ENCODE results near the gene SSUH2. TPM values are rescaled to one million over a fixed set of nuclear protein-coding genes. Genes with fewer than 3 reads are reported as not detected.
A peak's percentile ranks its signal among the peaks of the same experiment; 100 is the strongest.

SSUH2 gene
- total and polyA plus RNA-seq, 2 of the 13 experiments (the other 11 are each of a cell fraction or from before 2014, with no cell fraction given), result 38.1 to 136 TPM

DNA sequence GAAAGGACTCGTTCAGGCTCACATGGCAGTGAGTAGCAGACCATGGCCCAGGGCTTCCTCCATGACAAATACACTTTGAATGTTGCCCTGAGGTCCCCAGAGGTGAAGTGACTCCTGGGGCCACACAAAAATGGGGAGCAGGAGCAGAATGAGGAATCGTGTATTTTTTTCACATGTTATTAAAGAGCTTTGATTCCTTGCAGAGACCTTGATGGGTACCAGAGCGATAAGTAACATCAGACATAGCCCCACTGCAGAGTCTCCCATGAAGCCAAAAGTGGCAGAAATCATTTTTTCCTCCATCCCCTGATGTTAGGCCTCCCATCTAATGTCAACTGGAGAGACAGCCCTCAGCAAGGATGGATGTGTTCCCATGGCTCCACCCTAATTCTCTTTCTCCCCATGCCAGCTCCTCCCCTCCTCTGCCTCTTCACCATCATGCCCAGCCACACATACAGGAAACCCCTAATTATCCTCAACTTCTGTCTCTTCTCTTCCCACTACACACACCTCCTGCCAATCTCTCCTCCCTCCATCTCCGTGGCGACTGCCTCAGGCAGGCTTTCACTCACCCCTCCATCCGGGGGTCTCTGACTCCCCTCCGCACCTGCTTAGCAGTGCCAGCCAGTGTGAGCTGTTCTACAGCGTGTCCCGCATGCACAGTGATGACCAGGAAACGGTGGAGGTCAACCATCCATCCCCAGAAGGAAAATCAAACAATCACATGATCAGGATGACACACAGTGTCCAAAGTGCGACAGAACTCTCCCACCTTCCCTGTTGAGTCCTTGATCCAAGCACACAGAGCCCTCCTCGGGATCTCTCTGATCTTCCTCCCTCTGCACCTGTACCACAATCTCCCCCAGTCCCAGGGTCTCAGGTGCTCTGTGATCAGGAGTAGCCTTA, 7.1 kb upstream of the SSUH2 start (continued):
- TF ChIP-seq, protein P1, sequence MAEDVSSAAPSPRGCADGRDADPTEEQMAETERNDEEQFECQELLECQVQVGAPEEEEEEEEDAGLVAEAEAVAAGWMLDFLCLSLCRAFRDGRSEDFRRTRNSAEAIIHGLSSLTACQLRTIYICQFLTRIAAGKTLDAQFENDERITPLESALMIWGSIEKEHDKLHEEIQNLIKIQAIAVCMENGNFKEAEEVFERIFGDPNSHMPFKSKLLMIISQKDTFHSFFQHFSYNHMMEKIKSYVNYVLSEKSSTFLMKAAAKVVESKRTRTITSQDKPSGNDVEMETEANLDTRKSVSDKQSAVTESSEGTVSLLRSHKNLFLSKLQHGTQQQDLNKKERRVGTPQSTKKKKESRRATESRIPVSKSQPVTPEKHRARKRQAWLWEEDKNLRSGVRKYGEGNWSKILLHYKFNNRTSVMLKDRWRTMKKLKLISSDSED (CRISPR knock-in tag; IDR thresholded peaks at IDR 0.05), result no peak
- TF ChIP-seq SRSF1 (optimal IDR thresholded peaks at IDR 0.05; ENCODE audit: low read depth, low read length), result no peak
- TF ChIP-seq ZNF788 (CRISPR knock-in tag; IDR thresholded peaks at IDR 0.05; ENCODE audit: borderline replicate concordance), result peak; percentile 71; the same call in 1 of the 2 replicates
- peak; percentile 93 for TF ChIP-seq ARID5B (CRISPR knock-in tag; IDR thresholded peaks at IDR 0.05)
- no peak for TF ChIP-seq ZNF30 (CRISPR knock-in tag; IDR thresholded peaks at IDR 0.05)
- TF ChIP-seq, protein P2, sequence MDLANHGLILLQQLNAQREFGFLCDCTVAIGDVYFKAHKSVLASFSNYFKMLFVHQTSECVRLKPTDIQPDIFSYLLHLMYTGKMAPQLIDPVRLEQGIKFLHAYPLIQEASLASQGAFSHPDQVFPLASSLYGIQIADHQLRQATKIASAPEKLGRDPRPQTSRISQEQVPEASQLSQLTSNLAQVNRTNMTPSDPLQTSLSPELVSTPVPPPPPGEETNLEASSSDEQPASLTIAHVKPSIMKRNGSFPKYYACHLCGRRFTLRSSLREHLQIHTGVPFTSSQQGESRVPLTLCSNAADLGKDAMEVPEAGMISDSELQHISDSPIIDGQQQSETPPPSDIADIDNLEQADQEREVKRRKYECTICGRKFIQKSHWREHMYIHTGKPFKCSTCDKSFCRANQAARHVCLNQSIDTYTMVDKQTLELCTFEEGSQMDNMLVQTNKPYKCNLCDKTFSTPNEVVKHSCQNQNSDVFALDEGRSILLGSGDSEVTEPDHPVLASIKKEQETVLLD (CRISPR knock-in tag; IDR thresholded peaks at IDR 0.05; ENCODE audit: low read depth), result no peak
- peak; percentile 95 for TF ChIP-seq ZEB1 (IDR thresholded peaks at IDR 0.05; ENCODE audit: insufficient replicate concordance, low read depth)
- TF ChIP-seq TCF12 (IDR thresholded peaks at IDR 0.05), result no peak
- TF ChIP-seq TCF12 (CRISPR knock-in tag; IDR thresholded peaks at IDR 0.05), result 0 out of 2 replicates have a peak, but pooled peaks have one; percentile 46
- peak; percentile 8; the same call in 1 of the 2 replicates for TF ChIP-seq ZNF629 (CRISPR knock-in tag; conservative IDR thresholded peaks at IDR 0.05)
- TF ChIP-seq, protein P3, sequence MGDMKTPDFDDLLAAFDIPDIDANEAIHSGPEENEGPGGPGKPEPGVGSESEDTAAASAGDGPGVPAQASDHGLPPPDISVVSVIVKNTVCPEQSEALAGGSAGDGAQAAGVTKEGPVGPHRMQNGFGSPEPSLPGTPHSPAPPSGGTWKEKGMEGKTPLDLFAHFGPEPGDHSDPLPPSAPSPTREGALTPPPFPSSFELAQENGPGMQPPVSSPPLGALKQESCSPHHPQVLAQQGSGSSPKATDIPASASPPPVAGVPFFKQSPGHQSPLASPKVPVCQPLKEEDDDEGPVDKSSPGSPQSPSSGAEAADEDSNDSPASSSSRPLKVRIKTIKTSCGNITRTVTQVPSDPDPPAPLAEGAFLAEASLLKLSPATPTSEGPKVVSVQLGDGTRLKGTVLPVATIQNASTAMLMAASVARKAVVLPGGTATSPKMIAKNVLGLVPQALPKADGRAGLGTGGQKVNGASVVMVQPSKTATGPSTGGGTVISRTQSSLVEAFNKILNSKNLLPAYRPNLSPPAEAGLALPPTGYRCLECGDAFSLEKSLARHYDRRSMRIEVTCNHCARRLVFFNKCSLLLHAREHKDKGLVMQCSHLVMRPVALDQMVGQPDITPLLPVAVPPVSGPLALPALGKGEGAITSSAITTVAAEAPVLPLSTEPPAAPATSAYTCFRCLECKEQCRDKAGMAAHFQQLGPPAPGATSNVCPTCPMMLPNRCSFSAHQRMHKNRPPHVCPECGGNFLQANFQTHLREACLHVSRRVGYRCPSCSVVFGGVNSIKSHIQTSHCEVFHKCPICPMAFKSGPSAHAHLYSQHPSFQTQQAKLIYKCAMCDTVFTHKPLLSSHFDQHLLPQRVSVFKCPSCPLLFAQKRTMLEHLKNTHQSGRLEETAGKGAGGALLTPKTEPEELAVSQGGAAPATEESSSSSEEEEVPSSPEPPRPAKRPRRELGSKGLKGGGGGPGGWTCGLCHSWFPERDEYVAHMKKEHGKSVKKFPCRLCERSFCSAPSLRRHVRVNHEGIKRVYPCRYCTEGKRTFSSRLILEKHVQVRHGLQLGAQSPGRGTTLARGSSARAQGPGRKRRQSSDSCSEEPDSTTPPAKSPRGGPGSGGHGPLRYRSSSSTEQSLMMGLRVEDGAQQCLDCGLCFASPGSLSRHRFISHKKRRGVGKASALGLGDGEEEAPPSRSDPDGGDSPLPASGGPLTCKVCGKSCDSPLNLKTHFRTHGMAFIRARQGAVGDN (CRISPR knock-in tag; IDR thresholded peaks at IDR 0.05), result peak; percentile 99
- TF ChIP-seq MED8 (CRISPR knock-in tag; IDR thresholded peaks at IDR 0.05; ENCODE audit: insufficient replicate concordance), result peak; percentile 58
- TF ChIP-seq KLF11 (CRISPR knock-in tag; IDR thresholded peaks at IDR 0.05), result no peak; the same call in 1 of the 2 replicates
- no peak for TF ChIP-seq RBM39 (IDR thresholded peaks at IDR 0.05; ENCODE audit: low read depth, low read length, poor library complexity, severe bottlenecking)
- peak; percentile 80; the same call in 1 of the 2 replicates for TF ChIP-seq KDM5B (CRISPR knock-in tag; IDR thresholded peaks at IDR 0.05; ENCODE audit: borderline replicate concordance)

All from HepG2 (cell line).